Psoas muscle (tissue), 8 donors: ENCODE measurements around the gene CNOT6. TPM values are rescaled to one million over a fixed set of nuclear protein-coding genes. Genes with fewer than 3 reads are reported as not detected.

Source experiments
- ATAC-seq, 4 donors: fragments of 200-7000 bp; cut with Tn5 transposase; one replicate each; pipeline ENCODE4 v1.9.1; 2020; ENCODE audit warnings: moderate library complexity in 3 of 4, mild to moderate bottlenecking in 2 of 4
- DNase-seq, 2 donors: peaks; one replicate each; pipeline ENCODE4 v3.0.0-alpha.2; 2020
- H3K27ac ChIP-seq: fragments of 200-600 bp; one replicate; pipeline ENCODE4 v1.8.0; 2022
- H3K27me3 ChIP-seq, 3 donors: fragments of 200-600 bp in 1 of 3; one replicate each; pipeline versions ENCODE4 v1.6.1 to v1.8.0; 2013 to 2022; ENCODE audit warnings: low read length in 2 of 3, mild to moderate bottlenecking in 2 of 3, moderate library complexity in 1 of 3; ENCODE audit not compliant: insufficient read depth in 3 of 3
- H3K36me3 ChIP-seq, 2 donors: fragments of 200-600 bp in 1 of 2; one replicate each; pipeline versions ENCODE4 v1.6.1 to v1.8.0; 2013 to 2022; ENCODE audit warnings: low read depth in 1 of 2, mild to moderate bottlenecking in 1 of 2, moderate library complexity in 1 of 2; ENCODE audit not compliant: insufficient read depth in 1 of 2
- H3K4me1 ChIP-seq: fragments of 200-600 bp; one replicate; pipeline ENCODE4 v1.8.0; 2022
- H3K4me3 ChIP-seq: fragments of 200-600 bp; one replicate; pipeline ENCODE4 v1.8.0; 2022; ENCODE audit warnings: mild to moderate bottlenecking
- H3K9me3 ChIP-seq: fragments of 200-600 bp; one replicate; pipeline ENCODE4 v1.8.0; 2022
- WGBS, 3 donors: extraction: QIAGEN DNeasy Blood & Tissue Kit; methylation state at CpG; one replicate each; pipeline versions ENCODE4 v1.1.6 to v1.1.7; 2013; 5-methylcytosine and 5-hydroxymethylcytosine counted together
- intact Hi-C, 2 donors: fragments of 100-400 bp; cut with DNase I; formaldehyde crosslinking; loops; one replicate each; pipeline versions ENCODE4 v1.11.0 to v1.14.2; 2022
- polyA plus RNA-seq, 3 donors: library from polyadenylated mRNA; stranded (reverse); fragments of 200-250 nt; gene quantifications; one replicate each; pipeline ENCODE4 v1.2.3, GENCODE V29; 2013
- total RNA-seq, 4 donors: library from RNA; stranded (reverse); fragmentation: NEBNext Ultra II Directional in 2 of 4; extraction: Animal tissue kit (Norgen Biotek cat#: 25700) in 2 of 4; gene quantifications; one replicate each; pipeline versions ENCODE4 v1.2.1 to v1.2.4, GENCODE V29; 2021 to 2023
- TF ChIP-seq, protein P1 (sequence below): fragments of 200-600 bp; IDR thresholded peaks from one replicate; pipeline ENCODE4 v1.8.0; 2022; ENCODE audit warnings: antibody characterized with exemption
- donor health status: healthy with polysubstance abuse.
- donor health status: DM: no; HTN: no; CAD: no; lungs with moderate emphysema.
- donor health status: Bipolar disorder and iron deficiency.
- donor health status: healthy.
- donor health status: DM: yes; HTN: yes; CAD: no.
- donor health status: DM: no; HTN: no; CAD: no.
- donor health status: DM: no; HTN: no; CAD: no.
- donor health status: DM: yes; HTN: yes; CAD: no.

CNOT6 gene
- total and polyA plus RNA-seq, 7 donors: 3.6 to 13.7 (median 8.7) TPM

DNA sequence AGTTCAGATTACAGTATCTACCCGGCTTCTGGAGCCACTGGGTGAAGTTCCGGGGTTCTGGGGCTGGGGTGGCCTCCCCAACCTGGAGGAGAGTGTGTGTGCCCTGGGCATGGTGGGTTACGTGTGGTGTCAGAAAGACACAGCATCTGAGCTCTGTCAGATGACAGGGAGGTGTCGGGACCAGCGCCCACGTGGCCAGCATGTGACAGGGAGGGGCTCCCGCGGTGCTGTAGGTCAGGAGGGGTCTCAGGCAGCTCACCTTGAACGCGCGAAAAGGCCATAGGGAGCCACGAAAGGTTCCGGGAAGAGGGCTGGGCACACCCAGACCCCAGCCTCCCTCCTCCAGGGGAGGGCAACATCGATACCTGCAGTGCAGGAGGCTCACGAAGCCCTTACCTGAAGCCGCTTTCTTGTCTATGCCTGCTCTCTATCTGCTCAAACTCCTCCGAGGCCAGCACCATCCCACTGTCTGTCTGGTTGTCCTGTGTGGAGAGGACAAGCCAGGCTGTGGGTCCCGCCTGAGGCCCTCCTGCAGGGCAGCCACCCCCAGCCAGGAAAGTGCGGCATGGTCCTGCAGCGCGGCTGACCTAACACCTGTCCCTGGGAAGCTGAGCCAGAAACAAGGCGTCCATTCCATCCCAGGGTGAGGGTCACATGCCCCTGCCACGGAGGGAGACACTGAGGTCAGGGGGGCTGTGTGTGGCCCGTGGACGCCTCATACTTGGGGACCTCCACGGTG, 114.6 kb downstream of the CNOT6 start:
- ATAC-seq (no peak), DNase-seq (no peak)
- Histone ChIP-seq H3K36me3 (no peaks in the 10 kb centered on the region), H3K4me1 (no peaks in the 10 kb centered on the region), H3K9me3 (no peaks in the 10 kb centered on the region), H3K27ac (no peak overlapping the region), H3K27me3 (peaks cover 0 to 4% (median 4%) of the 10 kb centered on the region in 3 donors), H3K4me3 (no peak overlapping the region)
- intact Hi-C loops: no loop called here
- 85 to 86% (median 85%) methylated on average over 26 of the region's 26 CpGs for WGBS, 3 donors
- TF ChIP-seq, protein P1, sequence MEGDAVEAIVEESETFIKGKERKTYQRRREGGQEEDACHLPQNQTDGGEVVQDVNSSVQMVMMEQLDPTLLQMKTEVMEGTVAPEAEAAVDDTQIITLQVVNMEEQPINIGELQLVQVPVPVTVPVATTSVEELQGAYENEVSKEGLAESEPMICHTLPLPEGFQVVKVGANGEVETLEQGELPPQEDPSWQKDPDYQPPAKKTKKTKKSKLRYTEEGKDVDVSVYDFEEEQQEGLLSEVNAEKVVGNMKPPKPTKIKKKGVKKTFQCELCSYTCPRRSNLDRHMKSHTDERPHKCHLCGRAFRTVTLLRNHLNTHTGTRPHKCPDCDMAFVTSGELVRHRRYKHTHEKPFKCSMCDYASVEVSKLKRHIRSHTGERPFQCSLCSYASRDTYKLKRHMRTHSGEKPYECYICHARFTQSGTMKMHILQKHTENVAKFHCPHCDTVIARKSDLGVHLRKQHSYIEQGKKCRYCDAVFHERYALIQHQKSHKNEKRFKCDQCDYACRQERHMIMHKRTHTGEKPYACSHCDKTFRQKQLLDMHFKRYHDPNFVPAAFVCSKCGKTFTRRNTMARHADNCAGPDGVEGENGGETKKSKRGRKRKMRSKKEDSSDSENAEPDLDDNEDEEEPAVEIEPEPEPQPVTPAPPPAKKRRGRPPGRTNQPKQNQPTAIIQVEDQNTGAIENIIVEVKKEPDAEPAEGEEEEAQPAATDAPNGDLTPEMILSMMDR: no peak

DNA sequence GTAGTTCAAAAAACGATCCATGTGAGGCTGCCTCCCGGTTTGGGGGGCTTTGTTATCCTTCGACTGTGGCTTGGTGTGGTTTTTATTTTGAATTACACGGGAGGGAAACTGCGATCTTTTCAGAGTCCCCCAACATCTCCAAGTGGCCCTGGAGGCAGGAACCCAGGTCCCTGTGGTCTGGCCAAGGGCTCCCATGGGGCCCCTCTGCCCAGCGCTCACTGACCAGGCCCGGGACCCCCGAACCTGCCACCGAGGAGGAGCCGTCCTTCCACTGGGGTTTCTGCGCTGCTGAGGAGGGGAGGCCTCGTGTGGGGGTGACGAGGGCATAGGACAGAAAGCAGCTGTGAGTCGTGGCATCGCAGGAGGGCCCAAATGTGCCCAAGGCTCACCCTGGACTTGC, 115.2 kb downstream of the CNOT6 start:
- intact Hi-C loops: no loop called here
- no peak for DNase-seq

DNA sequence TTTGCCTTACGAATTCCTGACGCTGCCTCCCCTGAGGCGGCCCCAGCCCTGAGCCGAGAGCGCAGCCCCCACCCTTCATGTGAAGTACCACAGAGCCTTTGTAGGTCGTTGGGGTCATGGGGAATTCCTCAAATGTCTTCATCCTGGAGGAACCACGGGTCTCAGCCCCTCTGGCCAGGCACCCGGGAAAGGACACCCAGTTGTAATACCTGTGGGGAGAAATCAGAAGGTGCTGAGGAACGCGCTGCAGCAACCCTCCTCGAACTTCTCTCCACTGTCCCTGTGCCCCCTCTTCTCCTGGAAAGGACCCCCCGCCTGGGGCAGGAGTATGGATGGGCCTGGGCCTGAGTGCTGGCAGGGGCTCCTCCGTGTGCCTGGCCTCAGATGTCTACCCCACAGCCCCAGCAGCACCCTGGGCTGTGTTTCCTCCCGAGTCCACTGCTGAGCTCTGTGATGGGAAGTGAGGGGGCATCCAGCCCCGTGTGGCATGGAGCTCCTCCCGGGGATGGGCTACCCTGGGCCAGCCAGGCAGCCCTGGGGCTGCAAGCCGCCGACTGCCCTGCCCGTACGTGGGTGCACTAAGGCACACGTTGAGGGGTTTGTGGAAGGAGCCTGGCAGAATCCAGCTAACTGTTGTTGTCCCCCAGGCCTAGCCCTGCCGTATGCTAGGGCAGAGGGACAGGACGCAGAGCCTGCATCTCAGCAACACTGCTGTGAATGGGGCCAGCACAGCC, 115.8 kb downstream of the CNOT6 start:
- peaks cover 0 to 4% (median 4%) of the 10 kb centered on the region in 3 donors for H3K27me3 ChIP-seq
- intact Hi-C loops: no loop called here
- 69 to 77% (median 72%) methylated on average over 23 of the region's 23 CpGs for WGBS, 3 donors
- DNase-seq (no peak), ATAC-seq (no peak)
- H3K27ac ChIP-seq: no peak overlapping the region
- TF ChIP-seq, protein P1: no peak
- H3K36me3 ChIP-seq: no peaks in the 10 kb centered on the region
- no peaks in the 10 kb centered on the region for H3K4me1 ChIP-seq
- H3K9me3 ChIP-seq: no peaks in the 10 kb centered on the region
- H3K4me3 ChIP-seq: no peak overlapping the region

More for the DNA sequence above, 115.2 kb downstream of the CNOT6 start:
- TF ChIP-seq, protein P1: no peak
- H3K4me1 ChIP-seq: no peaks in the 10 kb centered on the region
- no peak overlapping the region for H3K27ac ChIP-seq
- 71 to 86% (median 81%) methylated on average over 15 of the region's 15 CpGs for WGBS, 3 donors
- no peak for ATAC-seq
- no peaks in the 10 kb centered on the region for H3K9me3 ChIP-seq
- no peak overlapping the region for H3K4me3 ChIP-seq
- peaks cover 0 to 4% (median 4%) of the 10 kb centered on the region in 3 donors for H3K27me3 ChIP-seq
- no peaks in the 10 kb centered on the region for H3K36me3 ChIP-seq

DNA sequence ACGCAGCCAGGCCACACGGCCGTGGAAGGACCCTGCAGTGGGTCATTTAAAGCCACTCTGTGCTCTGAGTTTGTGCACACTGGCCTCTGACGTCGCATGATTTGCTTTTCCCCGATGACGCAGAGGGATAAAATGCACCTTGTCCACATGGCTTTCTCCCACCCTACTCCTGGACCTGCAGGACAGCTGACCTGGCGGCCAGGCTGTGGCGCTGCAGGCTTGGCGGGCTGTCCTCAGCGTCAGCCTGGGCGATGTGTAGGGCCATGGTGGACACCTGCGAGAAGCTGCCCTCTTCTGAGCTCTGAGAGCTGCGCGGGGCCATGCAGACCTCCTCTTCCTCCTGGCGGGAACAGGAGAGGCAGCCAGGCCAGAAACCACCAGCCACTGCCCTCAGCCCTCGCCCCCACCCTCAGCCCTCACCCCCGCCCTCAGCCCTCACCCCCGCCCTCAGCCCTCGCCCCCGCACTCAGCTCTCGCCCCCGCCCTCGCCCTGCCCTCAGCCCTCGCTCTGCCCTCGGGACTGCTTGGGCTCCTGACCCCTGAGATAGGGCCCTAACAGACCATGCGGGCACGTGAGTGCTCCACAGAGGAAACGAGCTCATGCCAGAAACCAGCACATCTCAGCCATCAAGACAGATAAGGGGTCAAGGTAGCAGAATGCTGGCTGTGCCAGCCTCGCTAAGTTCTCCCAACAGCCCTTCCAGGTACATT, 117.1 kb downstream of the CNOT6 start:
- TF ChIP-seq, protein P1: no peak
- WGBS, 3 donors: 85 to 87% (median 86%) methylated on average over 23 to 30 of the region's 30 CpGs
- ATAC-seq: no peak
- no peak for DNase-seq
- no peaks in the 10 kb centered on the region for H3K9me3 ChIP-seq
- intact Hi-C loops: no loop called here
- no peak overlapping the region for H3K4me3 ChIP-seq
- no peaks in the 10 kb centered on the region for H3K36me3 ChIP-seq
- H3K4me1 ChIP-seq: no peaks in the 10 kb centered on the region
- no peak overlapping the region for H3K27ac ChIP-seq
- H3K27me3 ChIP-seq: peaks cover 0 to 4% (median 4%) of the 10 kb centered on the region in 3 donors
